Effector CD4-positive, alpha-beta T cell (primary cell): ENCODE results near the gene PRRC2B.
"Not testable (repeated sequence)": the region's sequence is repeated elsewhere in the genome, so short reads cannot be mapped to it uniquely, and the experiment has no call there.

Experiments
- DNase-seq: peaks from one replicate; pipeline ENCODE4 v3.0.0-alpha.2; 2020

Gene PRRC2B

GRCh38 chr9:131546336-131547084 is 152.6 kb downstream of the PRRC2B start:
- no peak for DNase-seq

GRCh38 chr9:131549186-131549585 is 155.3 kb downstream of the PRRC2B start:
- DNase-seq, result not testable (repeated sequence)
